ENCODE results near the gene IL1R1.

The IL1R1 gene

DNA sequence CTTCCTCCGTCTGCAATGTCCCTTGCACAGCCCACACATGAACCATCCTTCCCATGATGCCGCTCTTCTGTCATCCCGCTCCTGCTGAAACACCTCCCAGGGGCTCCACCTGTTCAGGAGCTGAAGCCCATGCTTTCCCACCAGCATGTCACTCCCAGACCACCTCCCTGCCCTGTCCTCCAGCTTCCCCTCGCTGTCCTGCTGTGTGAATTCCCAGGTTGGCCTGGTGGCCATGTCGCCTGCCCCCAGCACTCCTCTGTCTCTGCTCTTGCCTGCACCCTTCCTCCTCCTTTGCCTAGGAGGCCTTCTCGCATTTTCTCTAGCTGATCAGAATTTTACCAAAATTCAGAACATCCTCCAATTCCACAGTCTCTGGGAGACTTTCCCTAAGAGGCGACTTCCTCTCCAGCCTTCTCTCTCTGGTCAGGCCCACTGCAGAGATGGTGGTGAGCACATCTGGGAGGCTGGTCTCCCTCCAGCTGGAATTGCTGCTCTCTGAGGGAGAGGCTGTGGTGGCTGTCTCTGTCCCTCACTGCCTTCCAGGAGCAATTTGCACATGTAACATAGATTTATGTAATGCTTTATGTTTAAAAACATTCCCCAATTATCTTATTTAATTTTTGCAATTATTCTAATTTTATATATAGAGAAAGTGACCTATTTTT lies 35.4 kb downstream of the IL1R1 start:
- DNase-seq, result no peak

- DNase-seq, result no peak
Measured at GRCh38 chr2:102179061-102179460, 36.5 kb downstream of the IL1R1 start.

DNA sequence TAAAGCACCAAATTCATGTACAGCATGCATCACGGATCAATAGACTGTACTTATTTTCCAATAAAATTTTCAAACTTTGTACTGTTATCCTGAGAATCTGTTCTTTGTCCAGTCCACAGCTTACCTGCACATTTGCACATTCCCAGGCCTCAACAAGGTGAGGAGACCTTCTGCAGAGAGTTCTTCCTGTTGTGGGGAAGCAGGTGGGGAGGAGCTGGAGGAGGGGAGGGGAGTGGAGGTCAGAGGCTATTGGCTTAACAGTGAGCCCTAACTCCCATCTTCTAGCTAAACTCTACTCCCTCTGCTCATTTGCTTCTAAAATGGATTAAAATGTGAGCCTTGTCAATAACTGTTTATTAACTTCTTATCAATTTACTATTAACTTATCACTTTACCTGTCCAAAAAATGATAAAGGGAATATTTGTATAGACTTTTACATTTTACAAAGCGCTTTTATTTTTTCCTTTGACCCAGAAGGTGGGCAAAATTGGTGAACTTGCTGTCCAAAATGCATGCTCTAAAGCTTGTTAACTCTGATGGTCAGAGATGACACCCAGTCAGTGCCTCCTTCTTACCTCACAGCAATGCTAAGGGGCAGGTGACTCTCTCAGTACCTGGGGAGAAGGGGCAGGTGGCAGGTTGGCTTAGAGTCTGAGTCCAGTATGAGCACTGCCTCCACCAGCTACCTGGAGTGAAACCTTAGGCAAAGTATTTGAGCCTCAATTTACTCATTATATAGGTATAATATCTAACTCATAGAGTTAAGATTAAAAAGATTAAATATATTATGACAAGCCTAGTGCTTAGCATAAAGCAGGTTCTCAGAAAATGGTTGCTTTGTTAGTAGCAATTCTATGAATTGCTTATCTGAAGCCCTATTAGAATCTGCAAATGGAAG lies 37.5 kb downstream of the IL1R1 start:
- no peak for DNase-seq

DNA sequence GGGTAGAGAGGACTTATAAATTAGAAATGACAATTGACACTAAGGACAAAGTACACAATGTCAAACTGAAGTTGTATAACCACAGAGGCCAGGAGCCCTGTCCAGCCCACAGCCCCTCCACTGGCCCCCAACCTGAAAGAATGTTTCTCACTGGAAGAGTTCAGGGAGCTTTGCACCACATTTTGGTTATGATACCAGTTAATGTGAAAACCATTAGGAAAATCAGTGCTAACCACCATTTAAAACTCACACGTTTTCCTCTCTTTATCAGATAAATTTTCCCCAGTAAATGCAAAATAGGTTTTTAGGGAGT lies 38.1 kb downstream of the IL1R1 start:
- no peak for DNase-seq

DNA sequence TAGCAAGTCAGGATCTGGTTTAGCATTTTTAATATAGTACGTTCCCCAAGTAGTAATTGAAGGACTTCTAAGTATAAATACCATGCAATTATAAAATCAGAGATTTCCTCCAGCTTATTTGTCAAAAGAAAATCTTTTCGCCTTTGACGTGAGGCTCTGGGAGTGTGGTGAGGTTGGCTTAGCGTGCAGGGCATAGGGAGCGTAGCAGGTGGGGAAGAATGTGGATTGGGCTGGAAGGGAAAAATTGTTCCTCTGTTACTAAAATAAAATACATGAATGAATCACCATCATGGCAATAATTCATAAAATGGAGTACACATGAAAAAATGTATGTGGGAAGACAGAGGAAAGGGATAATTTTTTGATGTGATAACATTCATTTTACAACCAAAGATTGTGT lies 38.8 kb downstream of the IL1R1 start:
- DNase-seq, result no peak

DNA sequence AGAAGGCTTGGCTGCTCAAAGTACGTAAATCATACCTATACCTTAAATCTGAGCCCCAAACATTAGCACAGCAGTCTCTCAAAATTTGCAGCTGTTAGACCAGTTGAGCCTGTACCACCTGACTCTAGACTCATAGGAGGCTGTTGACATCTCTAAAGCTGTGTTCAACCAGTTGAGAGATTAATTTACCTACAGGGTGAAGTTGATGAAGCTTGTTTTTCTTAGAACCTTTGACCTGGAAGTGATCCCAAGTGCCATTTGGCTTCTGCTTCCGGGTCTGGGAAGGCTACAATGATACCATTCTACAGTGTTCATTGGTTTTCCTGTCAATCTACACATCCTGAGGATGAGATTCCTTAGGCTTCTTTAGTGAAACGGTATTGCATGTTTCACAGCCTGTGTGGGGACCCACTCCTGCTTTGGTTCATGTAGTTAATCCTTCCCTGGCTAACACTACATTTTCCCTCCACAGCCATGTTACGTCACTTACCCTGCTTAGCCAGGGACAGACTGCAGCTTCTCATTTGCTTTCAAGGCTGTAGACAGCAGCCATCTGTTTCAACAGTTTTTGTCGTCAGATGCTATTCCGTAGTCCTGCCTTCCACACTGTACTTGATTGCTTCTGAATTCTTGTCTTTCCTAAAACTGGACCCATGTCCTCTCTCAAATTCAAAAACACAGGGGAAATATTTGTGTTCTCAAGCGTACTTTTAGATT lies 39.5 kb downstream of the IL1R1 start:
- DNase-seq, result no peak

DNA sequence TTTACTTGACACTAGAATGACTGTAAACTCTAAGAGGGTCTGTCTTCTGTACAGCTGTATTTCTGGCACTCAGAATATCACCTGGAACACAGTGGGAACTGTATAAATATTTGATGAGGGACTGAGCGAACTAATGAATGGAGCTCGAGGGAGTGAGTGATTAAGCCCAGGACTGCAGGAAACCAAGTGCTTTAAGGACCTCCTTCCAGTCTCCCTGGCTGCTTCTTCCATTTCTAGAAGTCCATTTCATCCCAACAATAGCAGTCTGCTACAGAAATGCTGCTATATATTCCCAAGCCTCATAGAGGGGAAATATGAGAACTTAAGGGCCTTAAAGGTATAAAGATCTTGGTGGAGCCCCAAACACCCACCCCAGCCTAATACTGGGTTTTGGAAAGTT lies 41.5 kb downstream of the IL1R1 start:
- DNase-seq, result no peak

DNA sequence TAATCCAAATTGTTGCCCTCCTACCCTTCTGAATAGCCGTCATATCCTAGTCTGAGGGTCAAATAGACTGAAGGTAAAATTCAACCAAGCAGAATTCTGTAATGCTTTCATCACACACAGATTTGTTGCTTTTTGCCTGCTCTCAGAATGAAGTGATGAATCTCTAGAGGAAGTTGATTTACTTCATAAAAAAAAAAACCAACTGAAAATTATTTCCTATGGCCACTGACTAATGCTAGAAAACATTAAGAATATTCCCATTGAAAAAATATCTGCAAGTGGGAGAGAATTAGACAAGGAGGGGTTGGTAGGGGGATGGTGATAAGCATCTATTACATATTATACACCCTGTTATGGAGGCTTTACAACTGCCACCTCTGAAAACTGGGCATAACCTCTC lies 42.0 kb downstream of the IL1R1 start:
- DNase-seq, result no peak

DNA sequence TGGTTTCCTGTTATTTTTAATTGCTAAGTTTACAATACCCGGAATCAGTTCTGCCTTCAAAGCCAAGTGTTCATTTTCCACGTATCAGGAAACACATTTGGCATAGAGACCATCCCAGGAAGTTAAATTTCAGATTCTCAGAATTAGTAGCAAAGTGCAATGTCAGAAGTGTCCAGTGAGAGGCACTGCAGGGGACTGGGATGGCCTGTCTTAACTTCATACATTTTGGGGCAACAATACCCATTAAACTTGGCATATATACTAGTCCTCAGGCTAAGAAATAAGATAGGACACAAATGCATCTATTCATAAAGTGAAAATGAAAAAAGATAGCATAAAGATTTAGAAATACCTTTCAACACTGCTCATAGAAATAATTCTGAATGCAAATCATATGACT lies 42.8 kb downstream of the IL1R1 start:
- peak; percentile 25 for DNase-seq

GRCh38 chr2:102186791-102187495 lies 44.4 kb downstream of the IL1R1 start, which contains the start of gene IL1RL2:
Gene IL1RL2 (plus strand): TSS chr2:102187023. CDS start chr2:102187868, 845 bp downstream.
- DNase-seq, result peak; percentile 3

DNA sequence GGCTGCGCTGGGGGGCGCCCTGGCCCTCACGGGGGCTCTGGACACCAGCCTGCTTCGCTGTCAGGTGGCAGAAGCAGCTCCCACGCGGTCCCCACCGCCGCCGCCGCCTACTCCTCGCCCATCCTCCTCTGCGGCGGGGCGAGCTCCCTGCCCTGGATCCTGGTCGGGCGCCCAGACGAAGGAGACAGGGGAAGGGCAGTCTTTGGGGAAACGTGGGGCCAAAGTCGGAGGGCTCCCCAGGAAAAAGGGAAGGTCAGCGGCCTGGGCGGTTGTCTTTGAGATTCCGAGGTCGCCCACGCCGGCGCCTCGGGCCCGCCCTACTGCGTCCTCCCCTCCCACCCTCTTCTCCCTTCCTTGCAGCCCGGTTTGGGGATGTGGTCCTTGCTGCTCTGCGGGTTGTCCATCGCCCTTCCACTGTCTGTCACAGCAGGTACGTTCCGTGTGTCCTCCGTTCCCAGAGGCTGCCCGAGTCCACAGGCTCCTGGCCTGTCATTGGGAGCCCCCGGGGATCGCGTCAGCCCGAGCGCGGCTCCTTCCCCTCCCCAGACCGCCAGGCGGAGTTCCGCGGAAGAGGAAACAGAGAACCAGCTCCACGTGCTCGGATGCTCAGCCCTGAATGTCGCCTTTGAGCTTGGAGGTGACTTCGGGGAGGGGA lies 45.1 kb downstream of the IL1R1 start:
- DNase-seq, result peak; percentile 65

- no peak for DNase-seq
Measured at GRCh38 chr2:102190430-102191107, 48.0 kb downstream of the IL1R1 start.

DNA sequence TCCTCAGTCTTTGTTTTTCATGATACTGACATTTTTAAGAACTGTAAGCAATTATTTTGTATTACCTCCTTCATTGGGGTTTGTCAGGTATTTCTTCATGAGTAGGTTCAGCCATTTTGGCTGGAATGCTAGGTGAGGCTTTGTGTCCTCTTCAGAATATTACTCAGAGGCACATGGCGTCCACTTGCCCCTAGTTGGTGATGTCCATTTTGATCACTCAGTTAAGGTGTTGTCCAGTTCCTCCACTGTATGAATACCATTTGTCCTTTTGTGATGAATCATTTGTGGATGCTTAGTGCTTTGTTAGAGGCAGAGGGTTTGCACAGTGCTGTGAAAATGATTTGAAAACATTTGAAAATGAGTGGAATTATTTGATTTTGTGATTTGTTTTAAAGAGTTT lies 49.0 kb downstream of the IL1R1 start:
- no peak for DNase-seq

GRCh38 chr2:102193074-102193473 lies 50.5 kb downstream of the IL1R1 start:
- DNase-seq, result no peak

- DNase-seq, result no peak
Measured at GRCh38 chr2:102194609-102195268, 52.2 kb downstream of the IL1R1 start.

GRCh38 chr2:102197389-102198137 lies 55.0 kb downstream of the IL1R1 start:
- no peak for DNase-seq

- no peak for DNase-seq
Measured at GRCh38 chr2:102200539-102200938, 58.0 kb downstream of the IL1R1 start.

- no peak for DNase-seq
Measured at GRCh38 chr2:102204638-102205037, 62.1 kb downstream of the IL1R1 start.

DNA sequence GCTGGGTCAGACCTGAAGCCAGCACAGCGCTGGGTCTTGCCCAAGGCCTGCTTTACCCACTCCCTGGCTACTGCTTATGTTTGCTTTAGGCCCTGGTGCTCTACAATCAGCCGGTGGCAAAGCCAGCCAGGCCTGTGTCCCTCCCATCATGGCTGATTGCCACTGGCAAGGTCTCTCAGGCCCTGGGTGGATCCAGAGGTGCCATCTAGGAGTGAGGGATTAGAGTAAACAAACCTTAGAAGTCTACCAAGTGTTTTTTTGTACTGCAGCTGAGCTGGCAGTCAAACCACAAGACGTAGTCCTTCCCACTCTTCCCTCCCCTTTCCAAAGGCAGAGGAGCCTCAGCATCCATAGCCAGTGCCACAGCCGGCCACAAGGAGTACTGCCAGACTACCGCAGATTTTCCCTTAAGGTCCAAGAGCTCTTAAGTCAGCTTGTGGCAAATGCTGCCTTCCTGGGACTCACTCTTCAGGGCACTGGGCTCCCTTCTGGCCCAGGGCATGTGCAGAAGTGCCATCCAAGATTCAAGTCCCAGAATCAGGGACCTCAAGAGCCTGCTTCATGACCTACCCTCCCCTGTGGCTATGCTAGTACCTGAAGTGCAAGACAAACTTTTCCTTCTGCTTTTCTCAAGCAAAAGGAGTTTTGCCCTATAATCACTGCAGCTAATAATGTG lies 64.3 kb downstream of the IL1R1 start:
- no peak for DNase-seq

GRCh38 chr2:102208774-102209173 lies 66.2 kb downstream of the IL1R1 start:
- no peak for DNase-seq

All from CD4-positive, alpha-beta T cell treated with Interleukin-17A for 4 hours (primary cell).